H9 (cell line): ENCODE measurements around the gene PPFIBP2. TPM values are rescaled to one million over a fixed set of nuclear protein-coding genes. Genes with fewer than 3 reads are reported as not detected.

Experiments used
- DNase-seq: peaks from one replicate; pipeline ENCODE4 v3.0.0-alpha.2; 2017
- H2AFZ ChIP-seq: one replicate; pipeline ENCODE4 v1.6.1; 2013; ENCODE audit warnings: mild to moderate bottlenecking, low read length, control low read depth, moderate library complexity
- H2AK5ac ChIP-seq: 2 replicates; pipeline ENCODE4 v1.6.1; 2013; ENCODE audit warnings: low read length, control low read depth, mixed read lengths; ENCODE audit not compliant: insufficient read length
- H2BK120ac ChIP-seq: one replicate; pipeline ENCODE4 v1.6.1; 2013; ENCODE audit warnings: low read depth, mild to moderate bottlenecking, low read length, control low read depth, inconsistent platforms; ENCODE audit not compliant: poor library complexity, severe bottlenecking
- H2BK12ac ChIP-seq: 2 replicates; pipeline ENCODE4 v1.6.1; 2013; ENCODE audit warnings: low read length, control low read depth, mixed read lengths, low read depth; ENCODE audit not compliant: insufficient read length
- H2BK15ac ChIP-seq: 2 replicates; pipeline ENCODE4 v1.6.1; 2013; ENCODE audit warnings: low read depth, low read length, control low read depth
- H2BK20ac ChIP-seq: one replicate; pipeline ENCODE4 v1.6.1; 2013; ENCODE audit warnings: low read depth, mild to moderate bottlenecking, low read length, control low read depth, inconsistent platforms; ENCODE audit not compliant: poor library complexity, severe bottlenecking
- H2BK5ac ChIP-seq: 2 replicates; pipeline ENCODE4 v1.6.1; 2013; ENCODE audit warnings: low read length, control low read depth, mixed read lengths; ENCODE audit not compliant: insufficient read length
- H3K14ac ChIP-seq: 2 replicates; pipeline ENCODE4 v1.6.1; 2013; ENCODE audit warnings: low read length, control low read depth; ENCODE audit not compliant: insufficient read depth
- H3K18ac ChIP-seq: 2 replicates; pipeline ENCODE4 v1.6.1; 2013; ENCODE audit warnings: low read depth, mild to moderate bottlenecking, mixed read lengths, low read length, control low read depth; ENCODE audit not compliant: insufficient read length
- H3K23ac ChIP-seq: 2 replicates; pipeline ENCODE4 v1.6.1; 2013; ENCODE audit warnings: low read length, control low read depth, mixed read lengths, low read depth; ENCODE audit not compliant: insufficient read length
- H3K23me2 ChIP-seq: 2 replicates; pipeline ENCODE4 v1.6.1; 2013; ENCODE audit warnings: low read depth, mild to moderate bottlenecking, mixed read lengths, low read length, control low read depth; ENCODE audit not compliant: insufficient read length, poor library complexity, severe bottlenecking
- H3K27ac ChIP-seq: 2 replicates; pipeline ENCODE4 v1.5.1; 2013; ENCODE audit warnings: low read length, control low read depth, mixed read lengths, low read depth; ENCODE audit not compliant: insufficient read length
- H3K27me3 ChIP-seq: 2 replicates; pipeline ENCODE4 v1.6.1; 2013; ENCODE audit warnings: low read length, control low read depth, inconsistent platforms; ENCODE audit not compliant: insufficient read depth
- H3K4ac ChIP-seq: 2 replicates; pipeline ENCODE4 v1.6.1; 2013; ENCODE audit warnings: low read depth, mild to moderate bottlenecking, control low read depth, inconsistent platforms, low read length, moderate library complexity
- H3K4me1 ChIP-seq: 2 replicates; pipeline ENCODE4 v1.6.1; 2013; ENCODE audit warnings: low read length, control low read depth, inconsistent platforms; ENCODE audit not compliant: insufficient read depth
- H3K4me2 ChIP-seq: 2 replicates; pipeline ENCODE4 v1.6.1; 2013; ENCODE audit warnings: low read length, control low read depth, mixed read lengths; ENCODE audit not compliant: insufficient read length, insufficient read depth
- H3K56ac ChIP-seq: 2 replicates; pipeline ENCODE4 v1.6.1; 2013; ENCODE audit warnings: low read depth, mild to moderate bottlenecking, mixed read lengths, low read length, control low read depth; ENCODE audit not compliant: insufficient read length
- H3K79me1 ChIP-seq: 2 replicates; pipeline ENCODE4 v1.6.1; 2013; ENCODE audit warnings: low read depth, mild to moderate bottlenecking, moderate library complexity, low read length, control low read depth, inconsistent platforms; ENCODE audit not compliant: insufficient read depth, poor library complexity, severe bottlenecking
- H3K79me2 ChIP-seq: 2 replicates; pipeline ENCODE4 v1.6.1; 2013; ENCODE audit warnings: low read length, control low read depth, inconsistent platforms; ENCODE audit not compliant: insufficient read depth
- H3K9ac ChIP-seq: 2 replicates; pipeline ENCODE4 v1.6.1; 2013; ENCODE audit warnings: low read length, control low read depth, mixed read lengths; ENCODE audit not compliant: insufficient read length; ENCODE audit errors: extremely low read depth
- H3K9me3 ChIP-seq: one replicate; pipeline ENCODE4 v1.6.1; 2013; ENCODE audit warnings: low read depth, low read length, inconsistent platforms; ENCODE audit not compliant: control insufficient read depth
- H3T11ph ChIP-seq: one replicate; pipeline ENCODE4 v1.6.1; 2013; ENCODE audit warnings: mild to moderate bottlenecking, low read length, control low read depth, inconsistent platforms
- H4K20me1 ChIP-seq: one replicate; pipeline ENCODE4 v1.6.1; 2013; ENCODE audit not compliant: control insufficient read depth, insufficient read length, insufficient read depth
- H4K5ac ChIP-seq: 2 replicates; pipeline ENCODE4 v1.6.1; 2013; ENCODE audit warnings: low read depth, mild to moderate bottlenecking, mixed read lengths, low read length, control low read depth; ENCODE audit not compliant: insufficient read length
- H4K8ac ChIP-seq: replicated peaks from 2 replicates; pipeline ENCODE4 v1.6.1; 2013; ENCODE audit warnings: low read length, control low read depth, mixed read lengths, low read depth; ENCODE audit not compliant: insufficient read length
- H4K91ac ChIP-seq: 2 replicates; pipeline ENCODE4 v1.6.1; 2013; ENCODE audit warnings: low read depth, mild to moderate bottlenecking, moderate library complexity, mixed read lengths, low read length, control low read depth; ENCODE audit not compliant: insufficient read length
- H3K27ac Mint-ChIP-seq, 3 experiments: 2 replicates in 2 of 3; 3 replicates in 1 of 3; pipeline ENCODE4 v1.8.0; 2020 to 2021; ENCODE audit warnings: mixed read lengths in 3 of 3, mild to moderate bottlenecking in 1 of 3, moderate library complexity in 1 of 3
- H3K27me3 Mint-ChIP-seq: 2 replicates; pipeline ENCODE4 v1.8.0; 2021; ENCODE audit warnings: low read depth, mild to moderate bottlenecking, moderate library complexity, mixed read lengths
- H3K36me3 Mint-ChIP-seq, 3 experiments: 2 replicates in 2 of 3; 3 replicates in 1 of 3; pipeline ENCODE4 v1.8.0; 2020 to 2021; ENCODE audit warnings: low read depth in 3 of 3, mixed read lengths in 3 of 3; ENCODE audit not compliant: insufficient read depth in 1 of 3
- H3K4me1 Mint-ChIP-seq, 2 experiments: 2 replicates each; pipeline ENCODE4 v1.8.0; 2020; ENCODE audit warnings: mixed read lengths in 2 of 2
- H3K4me3 Mint-ChIP-seq, 2 experiments: 2 replicates in 1 of 2; 3 replicates in 1 of 2; pipeline ENCODE4 v1.8.0; 2020 to 2021; ENCODE audit warnings: mild to moderate bottlenecking in 2 of 2, mixed read lengths in 2 of 2, moderate library complexity in 1 of 2
- H3K9me3 Mint-ChIP-seq, 2 experiments: 2 replicates in 1 of 2; 3 replicates in 1 of 2; pipeline ENCODE4 v1.8.0; 2020; ENCODE audit warnings: mild to moderate bottlenecking in 2 of 2, mixed read lengths in 2 of 2, moderate library complexity in 1 of 2
- CTCF ChIP-seq: fragments of 200-600 bp; sonication (generic); conservative IDR thresholded peaks from 3 replicates; pipeline ENCODE4 v1.8.0; 2021; ENCODE audit warnings: antibody characterized with exemption, mild to moderate bottlenecking
- WGBS: extraction: QIAGEN DNeasy Blood & Tissue Kit; methylation state at CpG from one replicate; pipeline ENCODE4 v1.1.7; 2013; ENCODE audit warnings: missing lambda C conversion rate, low lambda C conversion rate, mixed read lengths; ENCODE audit not compliant: insufficient read length; ENCODE audit errors: extremely low coverage; 5-methylcytosine and 5-hydroxymethylcytosine counted together
- total RNA-seq: library from RNA; stranded (reverse); gene quantifications from 2 replicates; pipeline ENCODE4 v1.2.1, GENCODE V29; 2021

The PPFIBP2 gene
- total RNA-seq, 1 experiment from 2014 or later: 8.3 TPM

- Histone ChIP-seq H2BK15ac (no peak overlapping the region), H3K23me2 (no peaks in the 10 kb centered on the region), H3T11ph (no peak overlapping the region), H2AFZ (no peak overlapping the region), H3K4me2 (peak overlapping the region; percentile 42), H3K9ac (no peak overlapping the region), H3K4ac (no peak overlapping the region), H3K9me3 (no peaks in the 10 kb centered on the region), H2BK5ac (no peak overlapping the region), H4K5ac (no peak overlapping the region), H3K79me1 (no peaks in the 10 kb centered on the region), H2AK5ac (no peak overlapping the region), H4K91ac (peak overlapping the region; percentile 42), H3K18ac (no peak overlapping the region), H3K27ac (peak overlapping the region; percentile 11), H2BK120ac (no peak overlapping the region), H3K79me2 (no peaks in the 10 kb centered on the region), H3K23ac (no peak overlapping the region), H4K8ac (no peak overlapping the region), H4K20me1 (no peaks in the 10 kb centered on the region), H3K27me3 (no peaks in the 10 kb centered on the region), H3K56ac (no peak overlapping the region), H3K4me1 (peaks cover 20% of the 10 kb centered on the region; the same call in 1 of the 2 replicates), H3K14ac (no peak overlapping the region), H2BK12ac (no peak overlapping the region), H2BK20ac (no peak overlapping the region)
- no peak for DNase-seq
- no peaks in the 10 kb centered on the region for H3K9me3 Mint-ChIP-seq
- TF ChIP-seq CTCF: no peak
- H3K36me3 Mint-ChIP-seq: no peaks in the 10 kb centered on the region
- H3K27me3 Mint-ChIP-seq: no peaks in the 10 kb centered on the region; the same call in 1 of the 2 replicates
- H3K4me1 Mint-ChIP-seq: peaks cover 60 to 65% of the 10 kb centered on the region in 2 experiments
- peak overlapping the region; percentile 33 to 85 (median 43); a peak in 4 of 7 replicates for H3K27ac Mint-ChIP-seq
- WGBS: no CpG with 5 or more reads among the region's 9 CpGs
- H3K4me3 Mint-ChIP-seq: peak overlapping the region in 1 of 2 experiments; percentile 10; a peak in 1 of 5 replicates
Measured at GRCh38 chr11:7578276-7578955, 64.6 kb downstream of the PPFIBP2 start.
